Heart left ventricle (tissue), 16 donors: Measurements from ENCODE around the gene NDUFA9. TPM values are rescaled to one million over a fixed set of nuclear protein-coding genes. Genes with fewer than 3 reads are reported as not detected.

ENCODE experiments used
- ATAC-seq, 4 donors: fragments of 200-7000 bp; cut with Tn5 transposase; one replicate each; pipeline ENCODE4 v1.9.1; 2020 to 2022; ENCODE audit warnings: moderate library complexity in 4 of 4, mild to moderate bottlenecking in 3 of 4, moderate number of reproducible peaks in 1 of 4
- DNase-seq, 5 donors: peaks; one replicate each; pipeline ENCODE4 v3.0.0-alpha.2; 2020
- H3K27ac ChIP-seq, 12 donors: fragments of 200-600 bp; sonication (generic) in 4 of 12; one replicate each; pipeline versions ENCODE4 v1.5.0 to v1.8.0; 2016 to 2022; ENCODE audit warnings: mild to moderate bottlenecking in 2 of 12
- H3K27me3 ChIP-seq, 9 donors: fragments of 200-600 bp; sonication (generic) in 2 of 9; one replicate each; pipeline versions ENCODE4 v1.5.1 to v1.8.0; 2016 to 2022; ENCODE audit warnings: mild to moderate bottlenecking in 3 of 9
- H3K36me3 ChIP-seq, 9 donors: fragments of 200-600 bp; sonication (generic) in 2 of 9; one replicate each; pipeline versions ENCODE4 v1.5.0 to v1.8.0; 2018 to 2022; ENCODE audit warnings: mild to moderate bottlenecking in 2 of 9
- H3K4me1 ChIP-seq, 12 donors: fragments of 200-600 bp; sonication (generic) in 4 of 12; one replicate each; pipeline versions ENCODE4 v1.5.0 to v1.8.0; 2016 to 2022; ENCODE audit warnings: mild to moderate bottlenecking in 3 of 12
- H3K4me3 ChIP-seq, 12 donors: fragments of 200-600 bp; sonication (generic) in 4 of 12; one replicate each; pipeline versions ENCODE4 v1.5.0 to v1.8.0; 2017 to 2022; ENCODE audit warnings: mild to moderate bottlenecking in 9 of 12, moderate library complexity in 4 of 12
- H3K9me3 ChIP-seq, 12 donors: fragments of 200-600 bp; sonication (generic) in 4 of 12; one replicate each; pipeline versions ENCODE4 v1.5.0 to v1.8.0; 2016 to 2022; ENCODE audit warnings: mild to moderate bottlenecking in 1 of 12
- POLR2A ChIP-seq, 2 donors: fragments of 450-650 bp; IDR thresholded peaks; one replicate each; pipeline ENCODE4 v1.6.1; 2017; ENCODE audit warnings: antibody characterized with exemption in 2 of 2, mild to moderate bottlenecking in 2 of 2, moderate library complexity in 2 of 2
- WGBS, 4 donors: extraction: QIAGEN DNeasy Blood & Tissue Kit in 2 of 4; methylation state at CpG; one replicate each; pipeline versions ENCODE4 v1.1.5 to v1.1.7; 2013 to 2018; 5-methylcytosine and 5-hydroxymethylcytosine counted together
- intact Hi-C, 10 donors: fragments of 100-400 bp; cut with DNase I; formaldehyde crosslinking; loops; one replicate each; pipeline versions ENCODE4 v1.11.1 to v1.14.2; 2022
- polyA plus RNA-seq, 2 donors: library from polyadenylated mRNA; stranded (reverse); fragments of 200-250 nt; gene quantifications; one replicate each; pipeline ENCODE4 v1.2.3, GENCODE V29; 2013
- total RNA-seq, 9 donors: library from RNA; depleted of rRNA in 2 of 9; stranded (reverse); fragments of >200 nt in 2 of 9; fragmentation: NEBNext Ultra II Directional in 3 of 9; extraction: Animal tissue kit (Norgen Biotek cat#: 25700) in 3 of 9; gene quantifications; one replicate each; pipeline versions ENCODE4 v1.1.0 to v1.2.4, GENCODE V29; 2016 to 2023
- TF ChIP-seq, protein P1 (sequence below), 12 donors: fragments of 200-600 bp; sonication (generic) in 4 of 12; IDR thresholded peaks; one replicate each; pipeline versions ENCODE4 v1.5.0 to v1.8.0; 2018 to 2022; ENCODE audit warnings: antibody characterized with exemption in 12 of 12, mild to moderate bottlenecking in 5 of 12
- donor health status: ischemic (EF 13 %, LVEDD 7.1; RV severe dilation, severe dysfunction).
- donor health status: healthy with polysubstance abuse.
- donor health status: DM: no; HTN: yes; CAD: no.
- donor health status: DM: no; HTN: no; CAD: no.
- donor health status: ischemic (EF 25% LVEDD 6.9; RV normal size, moderate dysfunction).
- donor health status: ischemic (EF 25% LVEDD 5.7; RV mildly dilated, moderate dysfunction).
- donor health status: healthy.
- donor health status: DM: yes; HTN: yes; CAD: no.
- donor health status: ischemic (EF 35%, LVEDD 5.7; RV mildly dilated, moderate dysfunction).
- donor health status: nonischemic (EF 11% LVEDD 7.7; RV severe dilation, severe dysfunction).
- donor health status: DM: yes; HTN: yes; CAD: no.
- donor health status: PGD.
- donor health status: ischemic (EF 29% LVEDD 5.4; RV normal size, mild dysfunction).
- donor health status: nonischemic (EF 23%, LVEDD 6.1; RV moderate dilation, normal function).

The NDUFA9 gene
- total and polyA plus RNA-seq, 11 donors = 59.2 to 333 (median 230) TPM

DNA sequence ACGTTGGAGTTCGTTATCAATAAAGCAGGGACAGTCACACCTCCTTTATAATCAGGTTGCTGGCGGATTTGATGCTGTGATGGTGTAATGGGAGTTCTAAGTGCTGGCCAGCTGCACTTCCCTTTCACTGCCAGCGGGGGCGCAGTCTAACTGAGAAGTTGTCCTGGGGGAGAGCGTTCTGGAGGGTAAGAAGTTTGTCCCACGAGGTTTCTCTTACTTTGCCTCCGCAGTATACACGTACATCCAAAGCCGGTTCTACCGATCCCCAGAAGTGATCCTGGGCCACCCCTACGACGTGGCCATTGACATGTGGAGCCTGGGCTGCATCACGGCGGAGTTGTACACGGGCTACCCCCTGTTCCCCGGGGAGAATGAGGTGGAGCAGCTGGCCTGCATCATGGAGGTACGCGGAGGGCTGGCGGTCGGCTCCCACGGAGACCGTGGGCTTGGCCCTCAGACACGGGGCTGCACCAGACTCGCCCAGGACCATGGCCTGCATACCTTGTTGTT is 44.2 kb upstream of the NDUFA9 start:
- intact Hi-C loops = loop anchor here in 5 of 10 donors (2.0 to 10.0 kb wide), 5 partner anchors 42 to 154 kb away; partner anchors contain the start of genes AKAP3 (in 1 of the 5), DYRK4 (in 1 of the 5), NDUFA9 (in 1 of the 5) and RAD51AP1 (in 1 of the 5)
- peak in 1 of 2 donors; percentile 20 for TF ChIP-seq POLR2A (IDR thresholded peaks at IDR 0.05)
- TF ChIP-seq, protein P1, sequence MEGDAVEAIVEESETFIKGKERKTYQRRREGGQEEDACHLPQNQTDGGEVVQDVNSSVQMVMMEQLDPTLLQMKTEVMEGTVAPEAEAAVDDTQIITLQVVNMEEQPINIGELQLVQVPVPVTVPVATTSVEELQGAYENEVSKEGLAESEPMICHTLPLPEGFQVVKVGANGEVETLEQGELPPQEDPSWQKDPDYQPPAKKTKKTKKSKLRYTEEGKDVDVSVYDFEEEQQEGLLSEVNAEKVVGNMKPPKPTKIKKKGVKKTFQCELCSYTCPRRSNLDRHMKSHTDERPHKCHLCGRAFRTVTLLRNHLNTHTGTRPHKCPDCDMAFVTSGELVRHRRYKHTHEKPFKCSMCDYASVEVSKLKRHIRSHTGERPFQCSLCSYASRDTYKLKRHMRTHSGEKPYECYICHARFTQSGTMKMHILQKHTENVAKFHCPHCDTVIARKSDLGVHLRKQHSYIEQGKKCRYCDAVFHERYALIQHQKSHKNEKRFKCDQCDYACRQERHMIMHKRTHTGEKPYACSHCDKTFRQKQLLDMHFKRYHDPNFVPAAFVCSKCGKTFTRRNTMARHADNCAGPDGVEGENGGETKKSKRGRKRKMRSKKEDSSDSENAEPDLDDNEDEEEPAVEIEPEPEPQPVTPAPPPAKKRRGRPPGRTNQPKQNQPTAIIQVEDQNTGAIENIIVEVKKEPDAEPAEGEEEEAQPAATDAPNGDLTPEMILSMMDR (IDR thresholded peaks at IDR 0.05) = peak; percentile 92 to 99 (median 96)
- 3 to 16% (median 4%) methylated on average over 16 to 25 of the region's 25 CpGs for WGBS, 4 donors

DNA sequence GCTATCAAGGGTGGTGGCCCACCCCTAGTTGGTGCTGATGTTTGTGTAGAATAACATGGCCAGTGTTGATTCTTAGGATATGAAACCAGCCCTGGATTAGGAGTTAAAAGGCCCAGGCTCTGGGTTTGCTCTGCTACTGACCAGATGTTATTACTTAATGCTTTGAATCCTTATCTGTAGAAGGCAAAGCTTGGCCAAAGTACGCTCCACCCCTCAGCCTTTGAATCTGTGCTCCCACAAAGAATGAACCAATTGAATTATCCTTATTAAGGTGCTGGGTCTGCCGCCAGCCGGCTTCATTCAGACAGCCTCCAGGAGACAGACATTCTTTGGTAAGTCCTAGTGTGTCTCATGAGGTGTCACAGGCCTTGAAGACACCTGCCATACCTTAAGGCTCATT is 41.9 kb upstream of the NDUFA9 start:
- no peak overlapping the region for H3K27ac ChIP-seq
- H3K36me3 ChIP-seq = peaks cover 0 to 24% (median 22%) of the 10 kb centered on the region in 9 donors
- no peaks in the 10 kb centered on the region for H3K9me3 ChIP-seq
- intact Hi-C loops = loop anchor here in 4 of 10 donors (5.0 to 10.0 kb wide), 2 partner anchors 40 to 148 kb away; partner anchors contain the start of genes AKAP3 (in 1 of the 4) and NDUFA9 (in 1 of the 4)
- 47 to 78% (median 66%) methylated on average over 3 of the region's 3 CpGs for WGBS, 4 donors
- no peaks in the 10 kb centered on the region for H3K27me3 ChIP-seq
- no peak overlapping the region for H3K4me3 ChIP-seq
- DNase-seq (no peak), ATAC-seq (no peak)
- H3K4me1 ChIP-seq = peaks cover 0 to 27% (median 10%) of the 10 kb centered on the region in 12 donors
- no peak for TF ChIP-seq POLR2A (IDR thresholded peaks at IDR 0.05)
- TF ChIP-seq, protein P1 (IDR thresholded peaks at IDR 0.05) = no peak

More for the DNA sequence above, 44.2 kb upstream of the NDUFA9 start:
- ATAC-seq (peak; percentile 86 to 98 (median 98)), DNase-seq (peak; percentile 76 to 81 (median 79))
- Histone ChIP-seq H3K36me3 (peaks cover 0 to 1% (median 0%) of the 10 kb centered on the region in 9 donors), H3K9me3 (no peaks in the 10 kb centered on the region), H3K27ac (peak overlapping the region in 10 of 12 donors; percentile 35 to 79 (median 72)), H3K4me3 (peak overlapping the region; percentile 52 to 86 (median 70)), H3K27me3 (no peaks in the 10 kb centered on the region), H3K4me1 (peaks cover 0 to 27% (median 10%) of the 10 kb centered on the region in 12 donors)

DNA sequence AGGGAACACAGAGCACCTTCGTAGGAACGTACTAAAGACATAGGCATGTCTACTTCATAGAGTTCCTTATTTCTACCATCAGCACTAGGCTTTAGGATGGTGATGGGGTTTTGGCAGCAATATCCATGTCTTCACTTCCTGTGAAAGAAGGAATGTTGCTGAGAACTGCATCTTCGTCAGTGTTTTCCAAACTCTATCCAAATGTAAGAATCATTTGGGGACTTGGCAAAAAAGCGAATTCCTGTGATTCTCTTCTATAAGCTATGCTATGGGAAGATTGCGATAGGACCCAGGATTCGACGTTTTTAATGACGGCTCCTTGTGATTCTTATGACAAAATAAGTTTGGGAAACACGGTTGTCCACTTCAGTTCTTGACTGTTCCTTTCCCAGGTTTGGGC is 39.8 kb upstream of the NDUFA9 start:
- Histone ChIP-seq H3K27me3 (no peaks in the 10 kb centered on the region), H3K9me3 (no peaks in the 10 kb centered on the region), H3K4me3 (no peak overlapping the region), H3K4me1 (peaks cover 0 to 27% (median 10%) of the 10 kb centered on the region in 12 donors), H3K36me3 (peaks cover 0 to 44% (median 42%) of the 10 kb centered on the region in 9 donors), H3K27ac (no peak overlapping the region)
- ATAC-seq (no peak), DNase-seq (no peak)
- intact Hi-C loops = loop anchor here in 4 of 10 donors (5.0 to 10.0 kb wide), 2 partner anchors 38 to 146 kb away; partner anchors contain the start of genes AKAP3 (in 1 of the 4) and NDUFA9 (in 1 of the 4)
- TF ChIP-seq, protein P1 (IDR thresholded peaks at IDR 0.05) = no peak
- no peak for TF ChIP-seq POLR2A (IDR thresholded peaks at IDR 0.05)
- 77 to 82% (median 81%) methylated on average over 9 of the region's 9 CpGs for WGBS, 4 donors

DNA sequence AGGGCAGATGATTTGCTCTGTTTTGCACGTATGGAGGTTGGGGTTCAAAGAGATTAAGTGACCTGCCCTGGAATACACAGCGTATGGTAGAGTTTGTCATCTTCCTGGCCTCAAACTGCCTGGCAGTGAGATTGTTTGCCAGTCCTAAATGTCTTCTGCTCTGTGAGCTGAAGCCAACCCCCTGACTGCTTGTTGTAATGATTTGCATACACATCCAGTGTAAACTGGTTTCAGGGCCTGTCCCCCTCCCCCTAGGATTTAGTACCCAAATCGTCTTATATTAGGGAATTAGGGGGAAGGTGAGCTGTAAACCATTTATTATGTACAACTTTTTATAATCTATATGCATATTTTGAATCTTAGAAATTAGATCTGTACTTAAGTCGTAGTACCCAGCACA is 38.4 kb upstream of the NDUFA9 start:
- 61 to 84% (median 76%) methylated on average over 4 of the region's 4 CpGs for whole genome bisulfite sequencing, 4 donors
- Histone ChIP-seq H3K4me3 (no peak overlapping the region), H3K9me3 (no peaks in the 10 kb centered on the region), H3K4me1 (peaks cover 0 to 24% (median 9%) of the 10 kb centered on the region in 12 donors), H3K27me3 (no peaks in the 10 kb centered on the region), H3K27ac (no peak overlapping the region), H3K36me3 (peaks cover 0 to 58% (median 54%) of the 10 kb centered on the region in 9 donors)
- DNase-seq = no peak
- no peak for TF ChIP-seq POLR2A (IDR thresholded peaks at IDR 0.05)
- TF ChIP-seq, protein P1 (IDR thresholded peaks at IDR 0.05) = no peak
- intact Hi-C loops = no loop called here
- no peak for ATAC-seq
